Sigmoid colon (tissue), 7 donors: ENCODE measurements around the gene LRIT3. TPM values are rescaled to one million over a fixed set of nuclear protein-coding genes. Genes with fewer than 3 reads are reported as not detected.

Source experiments
- DNase-seq: peaks from one replicate; pipeline ENCODE4 v3.0.0-alpha.2; 2019
- H3K27ac ChIP-seq, 4 donors: fragments of 200-600 bp; sonication (generic); one replicate each; pipeline ENCODE4 v1.5.1; 2016 to 2019; ENCODE audit warnings: mild to moderate bottlenecking in 1 of 4
- H3K27me3 ChIP-seq, 3 donors: fragments of 200-600 bp; sonication (generic); one replicate each; pipeline ENCODE4 v1.5.1; 2019; ENCODE audit warnings: mild to moderate bottlenecking in 1 of 3
- H3K36me3 ChIP-seq, 4 donors: fragments of 200-600 bp; sonication (generic); one replicate each; pipeline ENCODE4 v1.5.1; 2016 to 2019
- H3K4me1 ChIP-seq, 4 donors: fragments of 200-600 bp; sonication (generic); one replicate each; pipeline ENCODE4 v1.5.1; 2017 to 2019
- H3K4me3 ChIP-seq, 4 donors: fragments of 200-600 bp; sonication (generic); one replicate each; pipeline ENCODE4 v1.5.1; 2017 to 2019; ENCODE audit warnings: mild to moderate bottlenecking in 2 of 4, moderate library complexity in 1 of 4
- H3K9me3 ChIP-seq, 4 donors: fragments of 200-600 bp in 3 of 4; sonication (generic) in 3 of 4; one replicate each; pipeline versions ENCODE4 v1.5.1 to v1.6.1; 2013 to 2019
- EP300 ChIP-seq, 4 donors: sonication (generic); formaldehyde crosslinking; IDR thresholded peaks; one replicate each; pipeline ENCODE4 v1.6.1; 2017; ENCODE audit warnings: antibody characterized with exemption in 4 of 4
- POLR2A ChIP-seq, 2 donors: fragments of 450-650 bp; IDR thresholded peaks; one replicate each; pipeline ENCODE4 v1.6.1; 2016; ENCODE audit warnings: antibody characterized with exemption in 2 of 2, mild to moderate bottlenecking in 2 of 2, moderate library complexity in 2 of 2
- POLR2AphosphoS5 ChIP-seq, 4 donors: sonication (generic); formaldehyde crosslinking; IDR thresholded peaks; one replicate each; pipeline ENCODE4 v1.6.1; 2017; ENCODE audit warnings: antibody characterized with exemption in 4 of 4
- WGBS, 2 donors: extraction: QIAGEN DNeasy Blood & Tissue Kit; methylation state at CpG; one replicate each; pipeline ENCODE4 v1.1.7; 2013; 5-methylcytosine and 5-hydroxymethylcytosine counted together
- intact Hi-C: fragments of 100-400 bp; cut with DNase I; formaldehyde crosslinking; loops from one replicate; pipeline ENCODE4 v1.15.1; 2023
- polyA plus RNA-seq, 3 donors: library from polyadenylated mRNA; stranded (reverse); fragments of 200-250 nt; gene quantifications; one replicate each; pipeline ENCODE4 v1.2.3, GENCODE V29; 2013
- total RNA-seq, 4 donors: library from RNA; depleted of rRNA; stranded (reverse); fragments of >200 nt; gene quantifications; one replicate each; pipeline ENCODE4 v1.1.0, GENCODE V29; 2016
- TF ChIP-seq, protein P1 (sequence below), 4 experiments: fragments of 450-650 bp in 3 of 4; fragments of 200-600 bp in 1 of 4; IDR thresholded peaks; one replicate each; pipeline ENCODE4 v1.5.1; 2016 to 2019; ENCODE audit warnings: antibody characterized with exemption in 4 of 4, mild to moderate bottlenecking in 3 of 4, moderate library complexity in 2 of 4
- donor health status: healthy with polysubstance abuse.
- donor health status: Bipolar disorder and iron deficiency.
- donor health status: healthy.

Gene LRIT3
- total and polyA plus RNA-seq, 7 donors, result 0.10 to 0.41 (median 0.30) TPM; not detected in 3

GRCh38 chr4:109803924-109804571 is 43.9 kb upstream of the LRIT3 start:
- intact Hi-C loops, result no loop called here
- DNase-seq, result no peak
- Histone ChIP-seq H3K27me3 (no peaks in the 10 kb centered on the region), H3K4me3 (no peak overlapping the region), H3K36me3 (no peaks in the 10 kb centered on the region), H3K4me1 (no peaks in the 10 kb centered on the region), H3K9me3 (no peaks in the 10 kb centered on the region), H3K27ac (no peak overlapping the region)
- TF ChIP-seq POLR2A (IDR thresholded peaks at IDR 0.05) (no peak), EP300 (IDR thresholded peaks at IDR 0.05) (no peak), POLR2AphosphoS5 (IDR thresholded peaks at IDR 0.05) (no peak)
- TF ChIP-seq, protein P1, sequence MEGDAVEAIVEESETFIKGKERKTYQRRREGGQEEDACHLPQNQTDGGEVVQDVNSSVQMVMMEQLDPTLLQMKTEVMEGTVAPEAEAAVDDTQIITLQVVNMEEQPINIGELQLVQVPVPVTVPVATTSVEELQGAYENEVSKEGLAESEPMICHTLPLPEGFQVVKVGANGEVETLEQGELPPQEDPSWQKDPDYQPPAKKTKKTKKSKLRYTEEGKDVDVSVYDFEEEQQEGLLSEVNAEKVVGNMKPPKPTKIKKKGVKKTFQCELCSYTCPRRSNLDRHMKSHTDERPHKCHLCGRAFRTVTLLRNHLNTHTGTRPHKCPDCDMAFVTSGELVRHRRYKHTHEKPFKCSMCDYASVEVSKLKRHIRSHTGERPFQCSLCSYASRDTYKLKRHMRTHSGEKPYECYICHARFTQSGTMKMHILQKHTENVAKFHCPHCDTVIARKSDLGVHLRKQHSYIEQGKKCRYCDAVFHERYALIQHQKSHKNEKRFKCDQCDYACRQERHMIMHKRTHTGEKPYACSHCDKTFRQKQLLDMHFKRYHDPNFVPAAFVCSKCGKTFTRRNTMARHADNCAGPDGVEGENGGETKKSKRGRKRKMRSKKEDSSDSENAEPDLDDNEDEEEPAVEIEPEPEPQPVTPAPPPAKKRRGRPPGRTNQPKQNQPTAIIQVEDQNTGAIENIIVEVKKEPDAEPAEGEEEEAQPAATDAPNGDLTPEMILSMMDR (IDR thresholded peaks at IDR 0.05), result peak in 1 of 4 experiments; percentile 9
- 18 to 44% methylated on average over 4 of the region's 4 CpGs for WGBS, 2 donors

DNA sequence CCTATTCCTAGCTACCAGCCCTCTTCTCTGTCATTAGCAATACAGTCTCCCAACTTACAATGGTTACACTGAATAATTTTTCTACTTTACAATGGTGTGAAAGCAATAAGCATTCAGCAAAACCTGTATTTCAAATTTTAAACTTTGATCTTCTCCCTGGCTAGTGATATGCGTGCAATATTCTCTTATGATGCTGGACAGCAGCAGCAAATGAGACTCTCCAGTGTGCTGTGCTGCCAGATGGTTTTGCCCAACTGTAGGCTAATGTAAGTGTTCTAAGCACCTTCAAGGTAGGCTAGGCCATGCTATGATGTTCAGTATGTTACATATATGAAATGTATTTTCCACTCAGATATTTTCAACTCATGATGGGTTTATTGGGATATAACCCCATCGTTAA is 38.3 kb upstream of the LRIT3 start:
- H3K36me3 ChIP-seq, result no peaks in the 10 kb centered on the region
- no peak overlapping the region for H3K4me3 ChIP-seq
- H3K27ac ChIP-seq, result no peak overlapping the region
- H3K4me1 ChIP-seq, result peaks cover 0 to 2% (median under 1%) of the 10 kb centered on the region in 4 donors
- intact Hi-C loops, result loop anchor here (10.0 kb wide), 2 partner anchors 385 to 1185 kb away; partner anchors contain the start of genes ELOVL6 and RPL34
- 87 to 93% methylated on average over 2 of the region's 2 CpGs for WGBS, 2 donors
- H3K27me3 ChIP-seq, result no peaks in the 10 kb centered on the region
- TF ChIP-seq POLR2AphosphoS5 (IDR thresholded peaks at IDR 0.05), result no peak
- TF ChIP-seq EP300 (IDR thresholded peaks at IDR 0.05), result no peak
- TF ChIP-seq, protein P1 (IDR thresholded peaks at IDR 0.05), result no peak
- TF ChIP-seq POLR2A (IDR thresholded peaks at IDR 0.05), result no peak
- no peak for DNase-seq
- H3K9me3 ChIP-seq, result no peaks in the 10 kb centered on the region

GRCh38 chr4:109810552-109811387 is 37.1 kb upstream of the LRIT3 start:
- H3K36me3 ChIP-seq, result no peaks in the 10 kb centered on the region
- TF ChIP-seq EP300 (IDR thresholded peaks at IDR 0.05) (no peak), POLR2AphosphoS5 (IDR thresholded peaks at IDR 0.05) (no peak), POLR2A (IDR thresholded peaks at IDR 0.05) (no peak)
- TF ChIP-seq, protein P1 (IDR thresholded peaks at IDR 0.05), result no peak
- DNase-seq, result no peak
- intact Hi-C loops, result loop anchor here (10.0 kb wide), 2 partner anchors 384 to 1186 kb away; partner anchors contain the start of genes ELOVL6 and RPL34
- H3K27ac ChIP-seq, result no peak overlapping the region
- no peaks in the 10 kb centered on the region for H3K27me3 ChIP-seq
- H3K9me3 ChIP-seq, result no peaks in the 10 kb centered on the region
- no peak overlapping the region for H3K4me3 ChIP-seq
- 30 to 64% methylated on average over 11 of the region's 11 CpGs for WGBS, 2 donors
- H3K4me1 ChIP-seq, result peaks cover 0 to 5% (median 2%) of the 10 kb centered on the region in 4 donors

GRCh38 chr4:109811707-109812106 is 36.2 kb upstream of the LRIT3 start:
- DNase-seq, result no peak
- Histone ChIP-seq H3K4me3 (no peak overlapping the region), H3K36me3 (no peaks in the 10 kb centered on the region), H3K27ac (no peak overlapping the region), H3K27me3 (no peaks in the 10 kb centered on the region), H3K9me3 (no peaks in the 10 kb centered on the region), H3K4me1 (peaks cover 0 to 13% (median 10%) of the 10 kb centered on the region in 4 donors)
- intact Hi-C loops, result loop anchor here (10.0 kb wide), 2 partner anchors 383 to 1187 kb away; partner anchors contain the start of genes ELOVL6 and RPL34
- 47 to 63% methylated on average over 3 of the region's 3 CpGs for WGBS, 2 donors
- TF ChIP-seq POLR2AphosphoS5 (IDR thresholded peaks at IDR 0.05), result no peak
- TF ChIP-seq EP300 (IDR thresholded peaks at IDR 0.05), result no peak
- no peak for TF ChIP-seq POLR2A (IDR thresholded peaks at IDR 0.05)
- TF ChIP-seq, protein P1 (IDR thresholded peaks at IDR 0.05), result no peak
